Spleen (tissue), 11 donors: ENCODE data around the gene HNRNPR. TPM values are rescaled to one million over a fixed set of nuclear protein-coding genes. Genes with fewer than 3 reads are reported as not detected.
A peak's percentile ranks its signal among the peaks of the same experiment; 100 is the strongest.

Experiments used
- DNase-seq: peaks from one replicate; pipeline ENCODE4 v3.0.0-alpha.2; 2020
- H3K27ac ChIP-seq, 8 donors: fragments of 200-600 bp; sonication (generic) in 7 of 8; 1 replicate in 4 of 8; 2 replicates in 4 of 8; pipeline versions ENCODE4 v1.5.0 to v1.8.0; 2016 to 2021; ENCODE audit warnings: inconsistent platforms in 4 of 8, mild to moderate bottlenecking in 4 of 8, moderate library complexity in 1 of 8
- H3K27me3 ChIP-seq, 7 donors: fragments of 200-600 bp; sonication (generic) in 6 of 7; replicated peaks in 1 of 7; 1 replicate in 4 of 7; 2 replicates in 3 of 7; pipeline versions ENCODE4 v1.5.0 to v1.8.0; 2016 to 2021; ENCODE audit warnings: inconsistent platforms in 3 of 7, mild to moderate bottlenecking in 1 of 7
- H3K36me3 ChIP-seq, 6 donors: fragments of 200-600 bp; sonication (generic) in 5 of 6; 1 replicate in 4 of 6; 2 replicates in 2 of 6; pipeline versions ENCODE4 v1.5.0 to v1.8.0; 2016 to 2021; ENCODE audit warnings: inconsistent platforms in 2 of 6
- H3K4me1 ChIP-seq, 6 donors: fragments of 200-600 bp; sonication (generic) in 5 of 6; 1 replicate in 3 of 6; 2 replicates in 3 of 6; pipeline versions ENCODE4 v1.5.0 to v1.8.0; 2016 to 2021; ENCODE audit warnings: inconsistent platforms in 3 of 6
- H3K4me3 ChIP-seq, 8 donors: fragments of 200-600 bp; sonication (generic) in 7 of 8; 1 replicate in 4 of 8; 2 replicates in 4 of 8; pipeline versions ENCODE4 v1.5.0 to v1.8.0; 2016 to 2021; ENCODE audit warnings: inconsistent platforms in 4 of 8, mild to moderate bottlenecking in 4 of 8, moderate library complexity in 2 of 8
- H3K9me3 ChIP-seq, 8 donors: fragments of 200-600 bp; sonication (generic) in 7 of 8; 1 replicate in 4 of 8; 2 replicates in 4 of 8; pipeline versions ENCODE4 v1.5.0 to v1.8.0; 2016 to 2021; ENCODE audit warnings: inconsistent platforms in 4 of 8
- CTCF ChIP-seq, 11 experiments: fragments of 200-600 bp in 7 of 11; fragments of 450-650 bp in 4 of 11; sonication (generic) in 4 of 11; IDR thresholded peaks in 8 of 11; conservative IDR thresholded peaks in 3 of 11; 1 replicate in 7 of 11; 2 replicates in 4 of 11; pipeline versions ENCODE4 v1.4.0 to v1.8.0; 2016 to 2021; ENCODE audit warnings: antibody characterized with exemption in 11 of 11, inconsistent platforms in 4 of 11, mild to moderate bottlenecking in 1 of 11
- POLR2A ChIP-seq, 3 donors: fragments of 450-650 bp; IDR thresholded peaks; one replicate each; pipeline ENCODE4 v1.5.1; 2017; ENCODE audit warnings: antibody characterized with exemption in 3 of 3, mild to moderate bottlenecking in 1 of 3
- POLR2AphosphoS5 ChIP-seq, 3 donors: sonication (generic); formaldehyde crosslinking; IDR thresholded peaks; one replicate each; pipeline ENCODE4 v1.5.1; 2017; ENCODE audit warnings: antibody characterized with exemption in 3 of 3
- WGBS, 5 donors: extraction: QIAGEN DNeasy Blood & Tissue Kit in 3 of 5; methylation state at CpG; one replicate each; pipeline versions ENCODE4 v1.1.5 to v1.1.7; 2013 to 2018; 5-methylcytosine and 5-hydroxymethylcytosine counted together
- intact Hi-C: fragments of 100-400 bp; cut with DNase I; formaldehyde crosslinking; loops from one replicate; pipeline ENCODE4 v1.15.0; 2023; ENCODE audit warnings: low total_unique reads
- polyA plus RNA-seq, 3 donors: library from polyadenylated mRNA; stranded (reverse); fragments of 200-250 nt; gene quantifications; one replicate each; pipeline ENCODE4 v1.2.1, GENCODE V29; 2013
- total RNA-seq, 7 donors: library from RNA; depleted of rRNA in 3 of 7; stranded (reverse); fragments of >200 nt in 3 of 7; fragmentation: NEBNext Ultra II Directional in 4 of 7; extraction: Animal tissue kit (Norgen Biotek cat#: 25700) in 4 of 7; gene quantifications; one replicate each; pipeline versions ENCODE4 v1.1.0 to v1.2.1, GENCODE V29; 2016 to 2021
- donor health status: healthy with polysubstance abuse.
- donor health status: DM: no; HTN: no; CAD: no; lungs with moderate emphysema.
- donor health status: DM: no; HTN: no; CAD: no.
- donor health status: Bipolar disorder and iron deficiency.
- donor health status: healthy.
- donor health status: DM: no; HTN: no; CAD: no.
- donor health status: DM: yes; HTN: yes; CAD: no.

HNRNPR gene
- total and polyA plus RNA-seq, 10 donors = 58.2 to 143 (median 95.6) TPM

- Histone ChIP-seq H3K4me3 (peak overlapping the region in 5 of 8 donors; percentile 70 to 92 (median 75)), H3K4me1 (peaks cover 17 to 61% (median 46%) of the 10 kb centered on the region in 6 donors), H3K27ac (peak overlapping the region; percentile 87 to 99 (median 96)), H3K36me3 (peaks cover 0 to 16% (median 10%) of the 10 kb centered on the region in 6 donors), H3K27me3 (no peaks in the 10 kb centered on the region), H3K9me3 (peaks cover 0 to 4% (median 0%) of the 10 kb centered on the region in 8 donors)
- intact Hi-C loops = no loop called here
- WGBS, 5 donors = 64 to 79% (median 73%) methylated on average over 5 of the region's 5 CpGs
- no peak for TF ChIP-seq POLR2AphosphoS5 (IDR thresholded peaks at IDR 0.05)
- TF ChIP-seq POLR2A (IDR thresholded peaks at IDR 0.05) = no peak
- no peak for DNase-seq
These were observed 26.2 kb upstream of the HNRNPR start for GRCh38 chr1:23370330-23370708.

GRCh38 chr1:23369335-23370013 lies 25.4 kb upstream of the HNRNPR start, which contains the start of gene ZNF436:
TSS of gene ZNF436 (minus strand) at chr1:23369836. CDS start at chr1:23368005, 1,831 bp downstream.
- intact Hi-C loops = no loop called here
- Histone ChIP-seq H3K4me3 (peak within 1 kb of the TSS; percentile 63 to 92 (median 74)), H3K36me3 (peaks cover 0 to 24% (median 16%) of the 10 kb centered on the region in 6 donors), H3K9me3 (peaks cover 0 to 13% (median 4%) of the 10 kb centered on the region in 8 donors), H3K27ac (peak within 1 kb of the TSS; percentile 87 to 99 (median 96)), H3K27me3 (no peaks in the 10 kb centered on the region), H3K4me1 (peaks cover 17 to 62% (median 46%) of the 10 kb centered on the region in 6 donors)
- peak; percentile 78 for DNase-seq
- TF ChIP-seq POLR2A (IDR thresholded peaks at IDR 0.05) (peak in 1 of 3 donors; percentile 73), CTCF (IDR thresholded peaks at IDR 0.05 in 8 of 11, conservative IDR thresholded peaks at IDR 0.05 in 3 of 11) (no peak), POLR2AphosphoS5 (IDR thresholded peaks at IDR 0.05) (peak in 2 of 3 donors; percentile 56 to 67)
- 0 to 2% (median 1%) methylated on average over 14 to 29 of the region's 29 CpGs for WGBS, 5 donors

- intact Hi-C loops = no loop called here
These were observed 24.7 kb upstream of the HNRNPR start for GRCh38 chr1:23368562-23369334.

More at GRCh38 chr1:23368562-23369334, 24.7 kb upstream of the HNRNPR start:
- H3K4me3 ChIP-seq = peak overlapping the region; percentile 63 to 92 (median 74)
- peak overlapping the region; percentile 87 to 99 (median 96) for H3K27ac ChIP-seq
- H3K36me3 ChIP-seq = peaks cover 0 to 32% (median 24%) of the 10 kb centered on the region in 6 donors
- peaks cover 0 to 20% (median 12%) of the 10 kb centered on the region in 8 donors for H3K9me3 ChIP-seq
- DNase-seq = peak; percentile 97
- no peaks in the 10 kb centered on the region for H3K27me3 ChIP-seq
- peaks cover 17 to 62% (median 46%) of the 10 kb centered on the region in 6 donors for H3K4me1 ChIP-seq
- peak; percentile 91 to 95 (median 93) for TF ChIP-seq POLR2AphosphoS5 (IDR thresholded peaks at IDR 0.05)
- peak in 4 of 11 experiments; percentile 9 to 36 (median 15) for TF ChIP-seq CTCF (IDR thresholded peaks at IDR 0.05 in 8 of 11, conservative IDR thresholded peaks at IDR 0.05 in 3 of 11)
- peak in 2 of 3 donors; percentile 62 to 63 for TF ChIP-seq POLR2A (IDR thresholded peaks at IDR 0.05)
- WGBS, 5 donors = 0% methylated on average over 24 to 61 of the region's 61 CpGs
